ENCODE results near the gene RASIP1.

Gene RASIP1

DNA sequence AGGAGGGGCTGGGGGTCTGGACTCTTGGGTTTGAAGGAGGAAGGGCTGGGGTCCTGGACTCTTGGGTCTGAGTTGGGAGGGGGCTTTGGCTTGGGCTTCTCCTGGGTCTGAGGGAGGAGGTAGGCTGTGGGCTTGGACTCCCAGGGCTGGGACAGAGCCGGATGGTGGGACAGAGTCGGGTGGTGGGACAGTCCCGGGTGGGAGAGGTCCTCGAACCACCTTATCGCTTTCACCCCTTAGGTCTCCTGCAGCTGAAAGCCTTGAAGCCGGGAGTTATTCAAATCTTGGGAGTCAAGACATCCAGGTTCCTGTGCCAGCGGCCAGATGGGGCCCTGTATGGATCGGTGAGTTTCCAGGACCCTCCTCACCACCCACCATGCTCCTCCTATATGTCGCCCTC, 16.3 kb upstream of the RASIP1 start:
- in situ Hi-C loops (cut with HindIII; ENCODE audit: low sequenced_read_pairs): no loop called here

DNA sequence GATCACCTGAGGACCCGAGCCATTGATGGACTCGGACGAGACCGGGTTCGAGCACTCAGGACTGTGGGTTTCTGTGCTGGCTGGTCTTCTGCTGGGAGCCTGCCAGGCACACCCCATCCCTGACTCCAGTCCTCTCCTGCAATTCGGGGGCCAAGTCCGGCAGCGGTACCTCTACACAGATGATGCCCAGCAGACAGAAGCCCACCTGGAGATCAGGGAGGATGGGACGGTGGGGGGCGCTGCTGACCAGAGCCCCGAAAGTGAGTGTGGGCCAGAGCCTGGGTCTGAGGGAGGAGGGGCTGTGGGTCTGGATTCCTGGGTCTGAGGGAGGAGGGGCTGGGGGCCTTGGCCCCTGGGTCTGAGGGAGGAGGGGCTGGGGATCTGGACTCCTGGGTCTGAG, 15.8 kb upstream of the RASIP1 start:
- in situ Hi-C loops (cut with HindIII; ENCODE audit: low sequenced_read_pairs): no loop called here

GRCh38 chr19:48755787-48756186, 15.4 kb upstream of the RASIP1 start:
- in situ Hi-C loops (cut with HindIII; ENCODE audit: low sequenced_read_pairs): no loop called here

GRCh38 chr19:48755084-48755641, 14.8 kb upstream of the RASIP1 start, which contains the start of gene FGF21:
TSS of gene FGF21 (plus strand) at chr19:48755524. CDS start at chr19:48756237, 713 bp downstream.
- in situ Hi-C loops (cut with HindIII; ENCODE audit: low sequenced_read_pairs): no loop called here

- in situ Hi-C loops (cut with HindIII; ENCODE audit: low sequenced_read_pairs): no loop called here
Observed at GRCh38 chr19:48752496-48753365, 12.3 kb upstream of the RASIP1 start, which contains the start of gene FUT1. TSS of gene FUT1 (minus strand) at chr19:48752641. CDS start at chr19:48751281, 1,360 bp downstream.

- in situ Hi-C loops (cut with HindIII; ENCODE audit: low sequenced_read_pairs): no loop called here
Observed at GRCh38 chr19:48751845-48752495, 11.6 kb upstream of the RASIP1 start.

GRCh38 chr19:48750771-48751504, 10.5 kb upstream of the RASIP1 start:
- in situ Hi-C loops (cut with HindIII; ENCODE audit: low sequenced_read_pairs): no loop called here

GRCh38 chr19:48750351-48750750, 9.9 kb upstream of the RASIP1 start:
- in situ Hi-C loops (cut with HindIII; ENCODE audit: low sequenced_read_pairs): no loop called here

GRCh38 chr19:48749571-48750198, 9.3 kb upstream of the RASIP1 start:
- in situ Hi-C loops (cut with HindIII; ENCODE audit: low sequenced_read_pairs): no loop called here

GRCh38 chr19:48746738-48747575, 6.5 kb upstream of the RASIP1 start, which contains the start of gene IZUMO1:
TSS of gene IZUMO1 (minus strand) at chr19:48746909. CDS start at chr19:48745859, 1,050 bp downstream.
- in situ Hi-C loops (cut with HindIII; ENCODE audit: low sequenced_read_pairs): no loop called here

DNA sequence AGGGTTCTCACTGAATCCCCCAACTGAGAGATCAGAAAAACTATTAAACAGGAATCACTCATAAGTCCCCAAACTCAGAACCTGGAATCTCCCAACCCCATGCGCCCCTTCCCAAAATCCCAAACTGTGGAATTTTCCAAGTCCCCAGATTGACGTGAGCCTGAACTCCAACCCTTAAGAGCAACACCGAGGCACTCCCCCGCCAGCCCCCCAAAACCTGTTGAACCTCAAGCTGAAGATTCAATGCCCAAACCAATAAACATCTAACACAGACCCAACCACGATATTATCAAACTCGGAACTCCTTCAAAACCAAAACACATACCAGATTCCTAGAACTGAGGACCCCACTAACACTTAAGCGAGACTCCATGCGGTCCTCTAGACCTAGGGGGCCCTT, 5.7 kb upstream of the RASIP1 start:
- in situ Hi-C loops (cut with HindIII; ENCODE audit: low sequenced_read_pairs): no loop called here

DNA sequence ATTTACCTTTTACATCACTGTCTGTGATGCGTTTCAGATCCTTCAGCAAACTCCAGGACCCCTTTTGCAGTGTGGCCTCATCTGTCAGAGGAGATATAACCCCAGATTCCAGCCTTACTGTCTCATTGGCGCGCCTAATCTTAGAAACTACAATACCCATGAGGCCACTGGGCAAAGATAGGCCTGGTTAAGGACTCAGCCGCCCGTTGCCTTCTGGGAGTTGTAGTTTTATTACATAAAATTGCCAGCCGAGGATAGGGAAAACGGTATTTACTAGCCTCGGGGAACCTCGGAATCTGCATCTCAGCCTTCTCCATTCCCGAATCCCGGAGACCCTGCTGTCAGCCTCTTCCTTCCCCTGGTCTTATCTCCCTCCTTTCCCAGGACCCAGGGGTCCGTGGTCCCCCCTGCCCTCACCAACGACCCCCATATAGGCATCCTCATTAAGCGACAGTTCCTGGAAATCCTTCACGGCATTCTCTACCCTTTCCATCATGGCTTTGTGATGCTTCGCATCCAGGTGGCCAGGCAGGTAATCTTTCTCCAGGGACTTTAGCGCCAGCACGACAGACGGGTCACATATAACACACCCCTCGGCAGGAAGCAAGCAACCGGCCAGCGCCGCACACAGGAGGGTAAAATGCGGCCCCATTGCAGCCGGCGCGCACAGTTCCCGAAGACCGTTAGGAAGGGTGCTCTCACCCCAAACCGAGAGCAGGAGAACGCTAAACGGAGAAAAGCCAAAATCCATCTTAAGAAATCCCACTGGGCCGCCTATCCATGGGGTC, 5.0 kb upstream of the RASIP1 start:
- in situ Hi-C loops (cut with HindIII; ENCODE audit: low sequenced_read_pairs): no loop called here

GRCh38 chr19:48742096-48742495, 1.7 kb upstream of the RASIP1 start:
- in situ Hi-C loops (cut with HindIII; ENCODE audit: low sequenced_read_pairs): no loop called here

DNA sequence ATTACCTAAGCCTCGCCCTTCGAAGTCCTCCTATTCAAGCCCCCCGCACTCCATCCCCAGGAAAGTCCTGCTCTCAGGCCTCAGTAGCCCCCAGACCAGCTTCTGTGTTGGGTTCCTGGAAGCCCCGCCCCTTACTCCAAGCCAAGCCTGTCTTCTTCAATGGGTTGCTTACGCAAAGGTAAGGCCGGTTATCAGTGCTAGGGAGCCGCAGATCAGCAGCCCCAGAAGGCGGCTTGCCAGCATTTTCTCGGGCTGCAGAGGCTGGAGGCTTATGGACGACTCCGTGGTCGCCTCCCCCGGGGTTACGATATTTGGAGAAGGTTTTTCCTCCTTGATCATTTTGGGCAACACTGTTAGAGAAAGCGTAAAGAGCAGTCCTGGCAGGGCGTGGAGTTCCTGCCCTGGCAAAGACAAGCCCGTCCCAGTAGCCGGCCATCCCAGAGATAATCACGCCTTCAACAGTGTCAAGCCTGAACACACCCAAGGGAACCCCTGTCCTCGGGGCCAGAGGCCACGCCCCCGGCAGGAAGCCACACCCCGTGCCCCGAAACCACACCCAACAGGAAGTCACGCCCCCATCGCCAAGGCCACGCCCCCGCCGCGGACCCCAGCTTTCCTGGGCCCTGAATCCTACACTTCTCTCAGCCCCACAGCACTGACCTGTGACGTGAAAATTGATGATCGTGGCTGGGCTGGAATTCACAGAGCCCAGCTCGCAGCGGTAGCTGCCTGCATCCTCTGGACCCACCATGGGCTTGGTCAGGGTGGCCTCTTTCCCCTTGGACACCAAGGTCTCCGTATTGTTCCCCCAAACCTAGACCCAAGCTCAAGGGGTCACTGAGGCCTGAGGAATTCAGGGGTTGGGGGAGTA, 954 bp upstream of the RASIP1 start:
- in situ Hi-C loops (cut with HindIII; ENCODE audit: low sequenced_read_pairs): no loop called here

DNA sequence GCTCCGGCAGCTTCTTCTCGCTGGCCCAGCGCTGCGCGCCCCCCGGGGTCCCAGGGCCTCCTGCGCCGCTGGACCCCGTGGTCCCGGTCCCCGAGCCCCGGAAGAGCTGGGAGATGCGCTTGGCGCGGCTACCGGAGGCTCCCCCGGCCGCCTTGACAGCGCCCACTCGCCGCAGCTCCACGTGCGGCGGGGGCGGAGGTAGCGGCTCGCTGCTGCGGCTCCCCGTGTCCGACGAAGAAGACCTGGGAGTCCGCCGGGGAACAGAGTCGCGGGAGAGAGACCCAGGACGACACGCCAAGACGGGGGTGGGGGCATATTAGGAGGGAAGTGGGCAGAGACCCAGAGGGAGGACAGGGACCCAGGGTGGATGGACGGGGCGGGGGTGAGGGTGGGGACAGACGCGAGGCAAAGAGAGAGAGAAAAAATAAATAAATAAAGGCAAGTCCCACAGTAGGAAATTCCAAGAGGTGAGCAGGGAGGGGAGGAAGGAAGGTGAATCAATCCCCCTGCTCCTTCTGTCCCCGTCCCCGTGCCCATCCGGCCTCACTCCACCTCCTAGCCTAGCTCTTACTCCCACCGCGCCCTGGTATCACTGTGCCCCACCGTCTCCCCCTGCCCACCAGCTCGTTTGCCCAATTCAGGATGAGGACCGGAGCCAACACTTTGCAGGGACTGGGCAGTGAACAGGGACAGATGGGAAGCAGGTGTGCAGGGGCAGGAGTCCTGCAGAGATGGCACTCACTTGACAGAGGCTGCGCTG, 826 bp downstream of the RASIP1 start:
- in situ Hi-C loops (cut with HindIII; ENCODE audit: low sequenced_read_pairs): no loop called here

GRCh38 chr19:48738557-48739403, 1.6 kb downstream of the RASIP1 start:
- in situ Hi-C loops (cut with HindIII; ENCODE audit: low sequenced_read_pairs): no loop called here

Data from DLD1 (cell line).